Activated B cell treated with CpG ODN at 0.5 μM for 24 hours (primary cell): ENCODE measurements around the gene LCA5L. TPM values are rescaled to one million over a fixed set of nuclear protein-coding genes. Genes with fewer than 3 reads are reported as not detected.

Experiments used
- ATAC-seq: fragments of 200-7000 bp; cut with Tn5 transposase; one replicate; pipeline ENCODE4 v1.10.0; 2021; ENCODE audit warnings: low read depth, mild to moderate bottlenecking, moderate library complexity
- CTCF ChIA-PET: fragments of 350-600 bp; sonication (Branson Sonifier 250); formaldehyde crosslinking; loops from one replicate; lab custom pipeline; 2021; ENCODE audit warnings: antibody characterized with exemption; lab: Charles Lee
- POLR2A ChIA-PET: fragments of 350-600 bp; sonication (Branson Sonifier 250); formaldehyde crosslinking; loops from one replicate; lab custom pipeline; 2021; ENCODE audit warnings: antibody characterized with exemption; lab: Charles Lee
- DNase-seq: peaks from one replicate; pipeline ENCODE4 v3.0.0; 2022
- H3K27ac Mint-ChIP-seq: one replicate; pipeline ENCODE4 v1.8.0; 2020; ENCODE audit warnings: mixed read lengths
- H3K27me3 Mint-ChIP-seq: one replicate; pipeline ENCODE4 v1.8.0; 2021; ENCODE audit warnings: mixed read lengths
- H3K36me3 Mint-ChIP-seq: one replicate; pipeline ENCODE4 v1.8.0; 2021; ENCODE audit warnings: low read depth, mixed read lengths
- H3K4me1 Mint-ChIP-seq: one replicate; pipeline ENCODE4 v1.8.0; 2021; ENCODE audit warnings: mixed read lengths
- H3K4me3 Mint-ChIP-seq: one replicate; pipeline ENCODE4 v1.8.0; 2020; ENCODE audit warnings: mild to moderate bottlenecking, mixed read lengths
- H3K9me3 Mint-ChIP-seq: one replicate; pipeline ENCODE4 v1.8.0; 2020; ENCODE audit warnings: mixed read lengths
- intact Hi-C: fragments of 100-400 bp; cut with micrococcal nuclease; formaldehyde crosslinking; loops from one replicate; pipeline ENCODE4 v1.15.1; 2024
- total RNA-seq: library from RNA; stranded (reverse); gene quantifications from 2 replicates; pipeline ENCODE4 v1.2.3, GENCODE V29; 2022
- TF ChIP-seq, protein P1 (sequence below): fragments of 200-600 bp; IDR thresholded peaks from one replicate; pipeline ENCODE4 v1.8.0; 2022; ENCODE audit warnings: antibody characterized with exemption, mild to moderate bottlenecking

Gene LCA5L
- total RNA-seq, 1 donor from 2014 or later, result 0.33 TPM

DNA sequence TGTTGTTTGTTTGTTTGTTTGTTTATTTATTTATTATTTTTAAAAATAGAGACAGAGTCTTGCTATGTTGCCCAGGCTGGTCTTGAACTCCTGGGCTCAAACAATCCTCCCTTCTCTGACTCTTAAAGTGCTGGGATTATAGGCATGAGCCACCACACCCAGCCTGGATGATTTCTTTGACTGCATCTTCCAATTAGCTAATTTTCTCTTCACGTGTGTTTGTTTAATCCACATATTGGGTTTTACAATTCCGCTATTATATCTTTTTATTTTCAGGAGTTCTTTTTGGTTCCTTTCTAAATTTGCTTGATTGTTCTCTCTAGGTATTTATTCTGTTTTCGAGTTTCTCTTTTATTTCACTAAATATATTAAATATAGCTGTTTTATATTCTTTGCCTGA is 26.0 kb upstream of the LCA5L start:
- H3K9me3 Mint-ChIP-seq, result no peaks in the 10 kb centered on the region
- H3K4me3 Mint-ChIP-seq, result no peak overlapping the region
- TF ChIP-seq, protein P1, sequence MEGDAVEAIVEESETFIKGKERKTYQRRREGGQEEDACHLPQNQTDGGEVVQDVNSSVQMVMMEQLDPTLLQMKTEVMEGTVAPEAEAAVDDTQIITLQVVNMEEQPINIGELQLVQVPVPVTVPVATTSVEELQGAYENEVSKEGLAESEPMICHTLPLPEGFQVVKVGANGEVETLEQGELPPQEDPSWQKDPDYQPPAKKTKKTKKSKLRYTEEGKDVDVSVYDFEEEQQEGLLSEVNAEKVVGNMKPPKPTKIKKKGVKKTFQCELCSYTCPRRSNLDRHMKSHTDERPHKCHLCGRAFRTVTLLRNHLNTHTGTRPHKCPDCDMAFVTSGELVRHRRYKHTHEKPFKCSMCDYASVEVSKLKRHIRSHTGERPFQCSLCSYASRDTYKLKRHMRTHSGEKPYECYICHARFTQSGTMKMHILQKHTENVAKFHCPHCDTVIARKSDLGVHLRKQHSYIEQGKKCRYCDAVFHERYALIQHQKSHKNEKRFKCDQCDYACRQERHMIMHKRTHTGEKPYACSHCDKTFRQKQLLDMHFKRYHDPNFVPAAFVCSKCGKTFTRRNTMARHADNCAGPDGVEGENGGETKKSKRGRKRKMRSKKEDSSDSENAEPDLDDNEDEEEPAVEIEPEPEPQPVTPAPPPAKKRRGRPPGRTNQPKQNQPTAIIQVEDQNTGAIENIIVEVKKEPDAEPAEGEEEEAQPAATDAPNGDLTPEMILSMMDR, result no peak
- DNase-seq, result no peak
- POLR2A ChIA-PET, result no interaction called here
- intact Hi-C loops, result no loop called here
- CTCF ChIA-PET, result no interaction called here
- no peak for ATAC-seq
- H3K27ac Mint-ChIP-seq, result no peak overlapping the region
- H3K36me3 Mint-ChIP-seq, result no peaks in the 10 kb centered on the region
- H3K4me1 Mint-ChIP-seq, result no peaks in the 10 kb centered on the region
- H3K27me3 Mint-ChIP-seq, result no peaks in the 10 kb centered on the region

DNA sequence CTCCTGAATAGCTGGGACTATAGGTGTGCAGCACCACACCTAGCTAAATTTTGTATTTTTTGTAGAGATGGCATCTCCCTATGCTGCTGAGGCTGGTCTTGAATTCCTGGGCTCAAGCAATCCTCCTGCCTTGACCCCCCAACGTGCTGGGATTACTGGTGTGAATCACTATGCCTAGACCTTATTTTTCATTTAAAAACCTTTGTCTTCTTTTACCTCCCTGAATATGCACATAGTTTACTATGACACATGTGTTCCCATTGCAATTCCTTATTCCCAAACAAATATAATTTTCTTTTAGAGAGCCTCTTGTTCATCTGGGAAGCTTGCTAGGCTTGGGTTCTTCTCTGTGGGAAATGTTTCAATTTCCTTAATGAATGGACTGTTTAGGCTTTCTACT is 23.0 kb upstream of the LCA5L start:
- H3K4me3 Mint-ChIP-seq, result no peak overlapping the region
- POLR2A ChIA-PET, result no interaction called here

DNA sequence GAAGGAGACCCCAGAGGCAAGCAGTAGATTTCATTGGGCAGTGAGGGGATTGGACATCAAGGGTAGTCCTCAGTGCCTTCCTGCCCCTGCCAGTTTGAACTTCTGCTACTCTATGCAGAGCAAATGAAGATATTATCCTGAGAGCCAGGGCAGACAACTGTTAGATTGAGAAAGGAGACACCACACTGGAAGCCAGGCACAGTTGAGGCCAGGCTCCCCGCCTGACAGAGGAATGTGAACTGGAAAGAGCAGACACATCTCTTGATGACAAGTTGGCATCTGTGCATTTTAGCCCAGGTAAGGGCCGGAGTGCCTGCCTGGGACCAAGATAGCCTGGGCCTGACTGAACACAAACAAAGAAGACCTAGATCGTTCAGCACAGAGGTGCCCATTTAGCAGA is 22.2 kb upstream of the LCA5L start:
- Mint-ChIP-seq H3K27me3 (no peaks in the 10 kb centered on the region), H3K4me1 (no peaks in the 10 kb centered on the region), H3K4me3 (no peak overlapping the region), H3K9me3 (peaks cover 5% of the 10 kb centered on the region), H3K27ac (no peak overlapping the region), H3K36me3 (no peaks in the 10 kb centered on the region)
- TF ChIP-seq, protein P1, result no peak
- ChIA-PET POLR2A (no interaction called here), CTCF (no interaction called here)
- no peak for ATAC-seq
- DNase-seq, result no peak
- intact Hi-C loops, result no loop called here

More for the DNA sequence above, 23.0 kb upstream of the LCA5L start:
- intact Hi-C loops, result no loop called here
- no peaks in the 10 kb centered on the region for H3K36me3 Mint-ChIP-seq
- TF ChIP-seq, protein P1, result no peak
- H3K4me1 Mint-ChIP-seq, result no peaks in the 10 kb centered on the region
- CTCF ChIA-PET, result no interaction called here
- peaks cover 5% of the 10 kb centered on the region for H3K9me3 Mint-ChIP-seq
- DNase-seq (no peak), ATAC-seq (no peak)
- H3K27ac Mint-ChIP-seq, result no peak overlapping the region
- H3K27me3 Mint-ChIP-seq, result no peaks in the 10 kb centered on the region

DNA sequence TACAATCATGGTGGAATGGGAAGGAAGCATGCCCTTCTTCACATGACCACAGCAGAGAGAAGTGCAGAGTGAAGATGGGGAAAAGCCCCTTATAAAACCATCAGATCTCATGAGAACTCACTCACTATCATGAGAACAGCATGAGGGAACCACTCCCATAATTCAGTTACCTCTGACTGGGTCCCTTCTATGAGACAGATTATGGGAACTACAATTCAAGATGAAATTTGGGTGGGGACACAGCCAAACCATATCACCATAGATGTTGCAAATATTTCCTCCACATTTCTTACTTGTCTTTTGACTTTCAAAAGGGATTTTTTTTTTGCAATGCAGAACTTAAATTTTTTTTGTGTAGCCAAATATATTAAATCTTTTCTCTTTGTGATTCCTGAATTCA is 21.0 kb upstream of the LCA5L start:
- DNase-seq, result no peak
- no peaks in the 10 kb centered on the region for H3K27me3 Mint-ChIP-seq
- POLR2A ChIA-PET, result no interaction called here

DNA sequence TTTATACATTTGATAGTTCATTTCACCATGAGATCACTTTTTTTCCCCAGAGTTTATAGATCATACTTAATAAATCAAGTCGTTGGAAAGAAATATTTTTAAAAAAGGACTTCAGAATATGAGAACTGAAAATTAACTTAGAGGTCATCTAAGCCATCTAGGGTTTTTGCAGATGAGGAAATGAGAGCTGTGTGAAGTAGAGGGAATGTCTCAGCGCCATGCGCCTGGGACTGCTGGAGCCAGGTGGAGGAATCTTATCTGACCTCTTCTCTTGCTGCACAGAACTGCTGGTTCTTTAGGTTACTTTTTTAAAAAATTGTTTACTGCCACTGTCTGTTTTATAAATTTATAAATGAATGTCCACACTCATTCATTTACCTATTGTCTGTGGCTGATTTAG is 17.7 kb upstream of the LCA5L start:
- H3K27ac Mint-ChIP-seq, result no peak overlapping the region
- DNase-seq (no peak), ATAC-seq (no peak)
- TF ChIP-seq, protein P1, result no peak
- CTCF ChIA-PET, result no interaction called here
- intact Hi-C loops, result no loop called here
- no peak overlapping the region for H3K4me3 Mint-ChIP-seq
- H3K9me3 Mint-ChIP-seq, result peaks cover 5% of the 10 kb centered on the region
- peaks cover 5% of the 10 kb centered on the region for H3K4me1 Mint-ChIP-seq
- no peaks in the 10 kb centered on the region for H3K36me3 Mint-ChIP-seq
- no peaks in the 10 kb centered on the region for H3K27me3 Mint-ChIP-seq
- POLR2A ChIA-PET, result no interaction called here

More for the DNA sequence above, 21.0 kb upstream of the LCA5L start:
- H3K9me3 Mint-ChIP-seq, result peaks cover 5% of the 10 kb centered on the region
- H3K27ac Mint-ChIP-seq, result no peak overlapping the region
- TF ChIP-seq, protein P1, result no peak
- H3K36me3 Mint-ChIP-seq, result no peaks in the 10 kb centered on the region
- intact Hi-C loops, result no loop called here
- H3K4me3 Mint-ChIP-seq, result no peak overlapping the region
- no peak for ATAC-seq
- H3K4me1 Mint-ChIP-seq, result no peaks in the 10 kb centered on the region
- CTCF ChIA-PET, result no interaction called here
